HG03354 (cell line): ENCODE data around the gene FOXS1.

Experiments
- ATAC-seq: cut with Tn5 transposase; IDR thresholded peaks from one replicate; pipeline ENCODE4 v1.9.1; 2021; ENCODE audit warnings: mild to moderate bottlenecking; ENCODE audit not compliant: unreplicated experiment, poor library complexity, severe bottlenecking

The FOXS1 gene

DNA sequence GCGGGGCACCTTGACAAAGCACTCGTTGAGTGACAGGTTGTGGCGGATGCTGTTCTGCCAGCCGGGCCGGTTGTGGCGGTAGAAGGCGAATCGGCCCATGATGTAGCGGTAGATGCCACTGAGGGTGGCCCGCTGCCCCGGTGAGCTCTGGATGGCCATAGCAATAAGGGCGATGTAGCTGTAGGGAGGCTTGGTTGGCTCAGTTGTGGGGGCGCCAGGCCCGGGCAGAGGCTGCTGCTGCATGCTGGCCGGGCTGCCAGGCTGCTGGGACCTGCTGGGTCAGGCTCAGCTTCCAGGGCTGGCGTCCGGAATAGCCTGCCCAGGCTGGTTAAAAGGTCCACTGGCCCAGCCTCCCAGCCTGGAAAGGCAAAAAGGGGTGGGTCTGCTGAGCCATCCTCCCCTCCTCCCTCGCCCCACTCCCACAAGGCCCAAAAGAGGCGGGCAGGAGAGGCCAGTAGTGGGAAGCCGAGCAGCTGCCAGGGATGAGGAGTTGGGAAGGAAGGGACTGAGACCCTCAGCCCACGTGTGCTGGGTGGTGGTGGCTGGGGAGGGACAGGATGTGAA lies at the start of gene FOXS1:
TSS of gene FOXS1 (minus strand) at position 305 of the 564 bp plus-strand sequence. CDS start at position 243, 62 bp downstream.
- no peak for ATAC-seq

DNA sequence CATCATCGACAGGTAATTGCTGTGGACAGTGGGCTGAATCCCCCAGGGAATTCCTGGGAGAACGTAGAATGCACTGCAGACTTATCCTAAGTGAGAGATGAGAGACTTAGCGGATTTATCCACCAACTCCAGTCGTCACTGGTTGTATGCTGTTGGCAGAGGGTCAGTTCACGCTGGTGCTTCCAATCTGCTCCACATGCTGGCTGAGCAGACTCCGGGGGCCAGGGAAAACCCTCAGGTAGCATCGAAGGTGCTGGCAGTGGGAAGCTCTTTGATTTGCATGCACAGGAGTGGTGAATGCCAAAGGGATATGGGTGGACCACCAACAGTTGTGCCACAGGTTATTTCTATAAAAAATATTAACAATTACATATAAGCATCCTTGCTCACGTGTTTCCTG lies 45.2 kb upstream of the FOXS1 start:
- no peak for ATAC-seq

DNA sequence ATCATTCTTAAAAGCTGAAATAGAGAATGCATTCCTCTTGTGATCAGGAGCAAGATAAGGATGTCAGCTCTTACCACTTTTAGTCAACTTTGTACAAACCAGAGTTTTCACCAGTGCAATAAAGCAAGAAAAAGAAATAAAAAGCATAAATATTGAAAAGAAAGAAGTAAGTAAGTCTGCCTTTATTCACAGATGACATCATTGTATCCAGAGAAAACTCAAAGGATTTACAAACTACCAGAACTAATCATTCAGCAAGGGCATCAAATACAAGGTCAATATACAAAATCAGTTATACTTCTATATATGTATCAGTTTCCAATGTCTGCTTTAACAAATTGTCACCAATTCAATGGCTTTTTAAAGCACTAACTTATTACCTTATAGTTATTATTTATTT lies 38.4 kb upstream of the FOXS1 start:
- no peak for ATAC-seq

DNA sequence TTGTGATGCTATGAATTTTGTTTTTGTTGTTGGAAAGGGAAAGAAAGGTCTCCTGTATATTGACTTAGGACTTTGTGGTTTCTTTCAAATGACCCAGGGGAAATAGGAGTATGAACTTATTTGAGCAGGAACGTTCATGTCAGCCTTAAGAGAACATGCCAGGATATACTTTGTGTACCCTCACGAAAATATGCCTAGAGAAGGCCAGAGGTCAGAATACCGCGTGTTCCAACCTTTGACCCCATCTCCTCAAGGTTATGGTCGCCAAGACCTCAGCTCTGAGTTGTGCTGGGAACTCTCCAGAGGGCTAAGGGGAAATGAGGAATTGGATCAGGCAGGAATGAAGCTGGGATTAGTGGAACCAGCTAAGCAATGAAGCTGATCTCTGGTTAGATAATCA lies 36.5 kb upstream of the FOXS1 start:
- no peak for ATAC-seq

DNA sequence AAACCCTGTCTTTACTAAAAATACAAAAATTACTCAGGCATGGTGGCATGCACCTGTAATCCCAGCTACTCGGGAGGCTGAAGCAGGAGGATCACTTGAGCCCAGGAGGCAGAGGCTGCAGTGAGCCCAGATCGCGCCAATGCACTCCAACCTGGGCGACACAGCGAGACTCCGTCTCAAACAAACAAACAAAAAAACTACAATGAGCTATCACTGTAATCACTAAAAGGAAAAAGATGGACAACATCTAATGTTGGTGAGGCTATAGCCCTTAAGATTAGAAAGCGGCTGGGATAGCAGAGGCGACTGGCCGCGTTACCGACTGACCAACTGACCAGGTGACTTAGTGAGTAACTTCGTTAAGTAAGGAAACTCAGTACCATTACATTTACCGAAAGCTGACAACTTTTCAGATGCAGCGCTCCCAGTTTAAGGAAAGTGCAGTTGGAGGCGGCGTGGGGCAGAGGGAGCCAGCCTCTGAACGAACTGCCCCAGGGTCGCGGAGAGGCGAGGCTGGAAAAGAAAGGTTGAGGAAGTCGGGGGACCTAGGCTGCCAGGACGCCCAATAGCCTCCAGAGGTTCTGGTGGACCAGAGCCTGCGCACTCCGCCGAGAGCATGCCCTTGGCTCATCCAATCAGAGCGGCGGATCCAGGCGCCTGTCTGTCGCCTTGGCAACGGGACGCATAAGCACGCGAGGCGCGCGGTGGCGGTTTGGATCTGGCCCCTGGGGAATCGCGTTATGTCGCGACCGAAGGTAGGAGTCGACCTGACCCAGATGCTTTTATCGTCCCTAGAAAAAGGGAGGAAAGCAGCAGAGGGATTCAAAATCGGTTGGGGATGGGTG lies 34.0 kb upstream of the FOXS1 start:
- ATAC-seq, result peak; percentile 88

DNA sequence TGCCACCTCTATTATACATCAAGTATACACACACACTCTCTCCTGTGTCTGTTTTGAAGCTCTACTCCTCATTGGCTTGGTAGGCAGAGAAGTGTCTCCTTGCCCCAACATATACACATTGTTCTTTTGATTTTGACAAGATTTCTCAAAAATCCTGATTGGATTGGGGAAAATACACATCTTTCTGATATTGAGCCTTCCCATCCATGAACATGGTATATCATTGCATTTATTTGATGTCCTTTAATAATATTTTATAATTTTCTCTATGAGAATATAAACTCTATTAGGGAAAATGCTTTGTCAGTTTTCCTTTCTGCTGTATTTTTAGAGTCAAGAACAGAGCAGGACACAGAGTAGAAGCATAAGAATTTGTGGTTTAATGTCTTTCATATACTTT lies 32.3 kb upstream of the FOXS1 start:
- no peak for ATAC-seq

DNA sequence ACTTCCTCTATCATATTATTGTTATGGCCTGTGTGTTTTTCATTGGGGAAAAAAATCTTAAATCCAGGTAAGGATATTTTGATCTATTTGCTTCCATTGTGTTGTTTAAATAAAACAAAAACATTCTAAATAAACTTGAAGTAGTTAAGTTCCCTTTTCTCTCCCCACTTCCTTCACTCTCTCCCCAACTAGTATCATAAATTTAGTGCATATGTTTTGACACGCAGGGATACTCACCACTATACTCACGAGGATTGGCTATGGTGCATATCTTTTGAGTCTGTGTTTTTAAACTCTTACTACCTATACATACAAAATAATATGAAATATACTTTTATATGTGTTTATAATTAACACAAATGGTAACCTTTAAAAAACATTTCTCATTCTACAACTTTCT lies 30.3 kb upstream of the FOXS1 start:
- no peak for ATAC-seq

DNA sequence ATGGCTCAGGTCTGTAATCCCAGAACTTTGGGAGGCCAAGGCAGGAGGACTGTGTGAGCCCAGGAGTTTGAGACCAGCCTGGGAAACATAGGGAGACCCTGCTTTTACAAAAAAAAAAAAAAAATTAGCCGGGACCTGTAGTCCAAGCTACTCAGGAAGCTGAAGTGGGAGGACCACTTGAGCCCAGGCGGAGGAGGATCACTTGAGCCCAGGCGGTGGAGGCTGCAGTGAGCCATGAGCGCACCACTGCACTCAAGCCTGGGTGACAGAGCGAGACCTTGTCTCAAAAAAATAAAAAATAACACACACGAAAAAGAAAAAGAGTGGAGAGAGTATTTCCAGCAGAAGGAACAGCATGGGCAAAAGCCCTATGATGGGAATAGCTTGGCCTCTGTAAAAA lies 27.0 kb upstream of the FOXS1 start:
- ATAC-seq, result no peak

DNA sequence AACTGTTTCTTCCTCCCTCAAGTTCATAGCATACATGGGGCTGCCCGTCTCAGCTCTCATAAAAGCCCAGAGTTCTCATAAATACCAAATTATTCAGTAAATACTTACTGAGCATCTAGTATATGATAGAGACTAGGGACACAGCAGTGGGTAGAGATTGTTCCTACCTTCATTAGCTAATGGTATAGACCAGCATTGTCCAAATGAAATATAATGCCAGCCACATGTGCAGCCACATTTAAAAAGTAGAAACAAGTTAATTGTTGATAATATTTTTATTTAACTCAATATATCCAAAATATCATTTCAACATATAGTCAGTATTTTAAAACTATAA lies 26.2 kb upstream of the FOXS1 start:
- no peak for ATAC-seq

DNA sequence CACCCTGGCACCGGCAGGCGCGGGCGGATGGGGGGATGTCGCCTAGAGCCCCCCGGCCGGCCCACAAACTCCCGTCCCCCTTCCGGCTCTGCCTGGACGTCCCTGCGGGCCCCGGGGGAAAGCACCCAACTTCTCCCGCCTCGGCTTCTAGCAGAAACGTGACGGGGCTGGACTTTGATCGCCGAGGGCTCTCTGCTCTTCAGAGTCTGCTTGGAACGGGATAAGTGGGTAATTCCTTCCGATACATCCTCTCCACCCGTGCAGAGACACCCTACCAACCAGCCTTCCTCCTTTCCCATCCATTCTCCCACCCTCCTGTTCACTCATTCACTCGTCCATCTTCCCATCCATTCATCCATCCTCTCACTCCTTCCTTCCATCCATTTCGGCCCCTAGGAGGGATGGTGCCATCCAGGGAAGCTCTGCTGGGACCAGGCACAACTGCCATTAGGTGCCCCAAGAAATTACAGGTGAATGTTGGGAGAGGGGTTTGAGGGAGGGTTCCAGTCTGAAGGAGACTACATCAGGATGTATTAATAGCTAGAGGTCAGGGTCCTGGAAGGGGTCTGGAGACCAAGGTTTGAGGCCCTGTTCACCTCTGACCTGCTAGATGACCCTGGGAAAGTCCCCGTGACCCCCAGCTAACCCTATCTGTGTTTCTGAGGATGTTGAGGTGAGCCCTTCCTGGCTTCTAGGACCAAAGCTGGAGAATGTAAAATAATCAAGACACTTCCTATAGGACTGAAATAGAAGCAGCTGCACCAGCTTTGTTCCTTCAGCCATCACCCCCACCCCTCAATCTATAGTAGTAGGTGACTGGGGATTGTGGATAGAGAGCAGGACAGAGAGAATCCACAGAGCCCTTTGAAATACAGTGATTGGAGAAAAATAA lies 25.6 kb upstream of the FOXS1 start:
- ATAC-seq, result no peak

DNA sequence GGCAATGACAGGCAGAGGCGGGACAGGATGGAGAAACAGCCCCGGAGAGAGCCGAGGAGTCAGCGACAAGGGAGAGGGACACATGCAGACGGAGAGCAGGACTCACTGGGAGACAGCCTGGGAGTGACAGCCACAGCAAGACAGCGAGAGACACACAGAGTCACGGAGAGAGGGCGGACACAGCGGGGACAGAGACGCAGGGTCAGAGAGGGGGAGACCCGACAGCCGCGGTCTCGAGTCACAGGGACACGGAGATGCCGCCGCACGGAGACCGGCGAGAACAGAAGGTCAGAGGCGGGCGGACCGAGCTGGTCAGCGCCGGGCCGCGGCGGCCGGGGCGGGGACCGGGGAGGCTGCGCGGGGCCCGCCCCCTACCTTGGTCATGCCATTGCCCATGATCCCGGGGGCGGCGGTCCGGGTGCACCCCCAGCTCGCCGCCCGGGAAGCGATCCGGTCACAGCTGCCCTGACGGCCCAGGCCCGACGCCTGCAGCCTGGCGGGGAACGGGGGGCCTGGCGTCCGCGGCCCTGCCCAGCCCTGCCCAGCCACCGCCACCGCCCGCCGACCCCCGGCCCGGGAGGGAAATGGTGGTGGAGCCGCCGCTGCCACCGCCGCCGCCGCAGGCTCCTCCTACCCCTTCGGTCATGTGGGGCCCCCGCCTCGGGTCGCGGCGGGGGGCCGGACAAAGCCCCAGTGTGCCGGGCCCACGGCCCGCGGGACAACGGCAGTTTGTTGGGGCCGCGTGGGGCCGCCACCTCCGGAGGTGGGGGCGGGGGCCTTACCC lies 24.7 kb upstream of the FOXS1 start, which contains the start of the genes DUSP15 and TTLL9:
TSS of gene DUSP15 (minus strand) at position 586 of the 784 bp plus-strand sequence. CDS start at position 396, 190 bp downstream.
TSS of gene TTLL9 (plus strand) at position 693 of the 784 bp plus-strand sequence. CDS start 493 bp downstream, outside the sequence.
- ATAC-seq, result no peak

DNA sequence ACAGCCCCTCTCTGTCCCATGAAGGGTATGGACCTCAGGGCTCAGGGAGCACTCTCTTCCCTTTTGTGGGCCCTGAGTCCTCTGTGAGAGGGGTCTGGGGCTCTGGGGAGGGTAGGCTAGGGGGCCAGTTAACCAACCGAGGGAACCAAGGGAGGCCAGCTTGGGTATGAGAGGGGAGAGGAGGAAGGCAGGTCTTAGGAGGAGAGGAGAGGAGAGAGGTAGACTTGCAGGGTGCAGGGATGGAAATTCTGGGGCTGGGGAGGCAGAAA lies 24.2 kb upstream of the FOXS1 start:
- no peak for ATAC-seq

DNA sequence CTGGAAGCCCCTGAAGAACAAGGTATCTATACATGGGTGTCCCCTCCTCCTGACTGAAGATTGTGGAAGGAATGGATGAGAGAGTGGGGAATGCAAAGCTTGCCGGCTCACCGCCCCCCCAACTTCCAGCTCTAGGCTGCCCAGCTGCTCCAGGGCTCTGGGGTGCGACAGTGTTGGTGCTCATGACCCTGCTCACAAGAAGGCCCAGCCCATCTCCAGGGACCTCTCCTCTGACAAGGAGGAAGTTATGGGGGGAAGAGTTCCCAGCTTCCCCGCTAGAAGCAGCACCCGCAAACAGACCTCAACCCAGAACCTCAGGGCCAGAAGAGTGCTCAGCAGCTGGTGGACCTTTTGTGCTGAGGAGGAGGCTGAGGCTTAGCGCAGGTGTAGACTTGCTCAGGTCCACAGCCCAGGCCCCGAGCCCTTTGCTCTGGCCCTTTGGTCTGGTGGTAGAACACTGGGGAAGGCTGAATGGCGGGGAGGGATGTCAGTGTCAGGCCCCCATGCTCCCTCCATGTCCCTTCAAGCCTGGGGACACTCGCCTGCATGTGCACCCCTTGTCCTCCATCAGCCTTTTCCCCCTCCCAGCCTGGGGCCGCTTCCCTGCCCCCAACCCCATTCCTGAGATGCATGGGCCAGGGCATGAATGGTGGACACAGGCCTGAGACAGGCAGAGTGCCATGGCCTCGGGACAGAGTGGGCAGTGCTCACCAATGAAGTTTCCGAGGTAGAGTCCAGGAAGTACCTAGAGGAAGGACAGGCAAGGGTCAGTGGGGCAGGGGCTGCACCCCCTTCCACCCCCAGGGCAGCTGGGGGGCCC lies 23.7 kb upstream of the FOXS1 start:
- no peak for ATAC-seq

DNA sequence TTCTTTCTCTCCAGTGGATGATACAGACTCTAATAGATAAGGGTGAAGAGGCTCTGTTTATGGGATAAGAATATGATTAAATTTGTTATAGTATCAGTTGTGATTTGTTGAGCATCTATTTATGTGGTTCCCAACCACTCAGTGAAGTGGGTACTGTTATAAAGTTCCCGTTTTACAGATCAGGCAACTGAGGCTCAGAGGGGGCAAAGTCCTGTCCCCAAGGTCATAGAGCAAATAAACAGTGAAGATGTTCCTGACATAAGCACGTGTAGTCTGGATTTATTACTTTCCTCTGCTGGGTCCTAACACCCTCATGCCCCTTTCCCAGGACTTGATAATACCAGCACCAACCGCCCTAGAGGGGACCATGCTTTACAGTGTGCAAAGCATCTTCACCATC lies 20.8 kb upstream of the FOXS1 start:
- no peak for ATAC-seq

DNA sequence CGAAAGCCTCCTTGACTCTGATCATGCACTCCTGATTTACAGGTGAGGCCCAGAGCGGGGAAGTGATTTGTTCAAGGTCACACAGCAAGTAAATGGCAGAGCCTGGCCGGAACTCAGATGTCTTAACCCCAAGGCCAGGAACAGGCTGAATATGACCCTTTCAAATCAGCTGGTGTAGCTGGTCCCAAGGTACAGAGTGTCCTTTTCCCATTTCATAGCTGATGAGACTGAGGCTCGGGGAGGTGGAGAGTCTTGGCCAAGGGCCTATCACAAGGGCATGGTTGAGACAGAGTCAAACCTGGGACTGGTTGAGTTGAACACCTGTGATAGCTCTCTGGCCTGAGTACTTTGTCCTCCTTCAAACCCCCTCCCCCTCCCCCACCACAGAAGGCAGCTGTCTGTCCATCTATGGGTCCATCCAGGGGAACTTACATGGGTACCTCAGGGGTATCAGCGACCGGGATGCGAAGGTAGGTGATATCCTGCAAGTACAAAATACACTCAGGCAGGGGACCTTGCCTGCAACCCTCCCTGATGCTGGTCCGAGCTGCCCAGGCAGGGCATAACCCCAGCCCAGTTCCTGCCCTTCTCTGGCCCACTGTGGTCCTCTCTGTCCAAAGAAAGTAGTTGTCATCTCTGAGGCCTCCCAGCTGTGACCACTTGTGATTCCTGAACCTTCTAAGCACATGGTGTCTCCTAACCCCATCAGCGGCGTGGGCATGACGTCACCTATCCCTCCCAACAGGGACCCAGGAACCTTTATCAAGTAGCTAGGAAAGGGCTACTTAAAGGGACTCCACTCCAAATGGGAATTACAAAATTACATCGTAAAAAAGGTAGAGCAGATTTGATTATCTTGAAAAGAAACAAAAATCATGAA lies 19.4 kb upstream of the FOXS1 start:
- no peak for ATAC-seq

DNA sequence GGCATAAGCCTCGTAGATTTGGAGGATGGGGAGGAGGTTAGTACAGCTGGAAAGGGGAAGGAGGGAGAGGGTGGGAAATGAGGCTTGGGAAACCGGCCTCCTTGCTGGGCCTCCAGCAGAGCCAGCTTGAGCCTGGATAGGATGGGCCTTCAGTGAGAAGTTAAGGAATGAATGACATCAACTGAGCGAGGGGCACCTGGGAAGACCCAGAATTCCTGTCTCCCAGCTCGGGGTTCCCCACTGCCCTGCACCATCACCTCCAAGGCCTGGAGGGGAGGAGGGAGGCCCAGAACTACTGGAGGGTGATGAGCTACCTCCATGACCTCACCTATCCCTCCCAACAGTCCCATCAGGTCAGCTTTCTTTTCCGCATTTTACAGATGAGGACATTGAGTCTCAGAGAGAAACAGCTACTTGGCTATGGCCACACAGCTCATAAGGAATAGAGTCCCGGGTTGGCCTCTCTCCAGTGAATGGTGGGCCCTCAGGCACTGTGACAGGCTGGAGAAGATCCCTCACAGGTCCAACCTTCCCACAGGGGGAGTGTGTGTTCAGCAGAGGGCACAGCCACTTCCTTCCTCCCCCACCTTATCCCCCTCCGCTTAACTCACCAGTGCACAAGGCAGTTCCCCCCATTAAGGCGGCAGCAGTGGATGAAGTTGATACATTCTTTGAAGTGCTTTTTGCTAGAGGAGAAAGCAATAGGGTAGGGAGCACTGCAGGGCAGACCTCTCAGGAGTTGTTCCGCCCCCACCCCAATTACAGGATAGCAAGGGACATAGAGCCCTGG lies 18.1 kb upstream of the FOXS1 start:
- ATAC-seq, result no peak

DNA sequence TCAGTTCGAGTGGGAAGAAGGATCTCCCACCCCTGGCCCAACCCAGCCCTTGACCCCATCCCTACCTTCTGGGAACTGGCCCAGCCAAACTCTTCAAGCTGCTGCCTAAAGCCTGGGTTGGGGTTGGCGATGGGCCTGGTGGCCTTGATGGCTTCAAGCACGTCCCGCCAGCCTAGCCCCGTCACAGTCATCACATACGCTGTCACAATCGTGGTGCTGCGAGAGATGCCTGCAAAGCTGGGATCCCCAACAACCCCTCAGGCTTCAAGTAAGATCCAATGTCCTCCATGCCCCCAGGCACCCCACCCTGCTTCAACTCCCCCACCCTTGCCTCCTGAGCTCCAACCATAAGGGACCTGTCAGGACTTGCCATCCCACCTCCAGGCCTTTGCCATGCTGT lies 17.1 kb upstream of the FOXS1 start:
- no peak for ATAC-seq

DNA sequence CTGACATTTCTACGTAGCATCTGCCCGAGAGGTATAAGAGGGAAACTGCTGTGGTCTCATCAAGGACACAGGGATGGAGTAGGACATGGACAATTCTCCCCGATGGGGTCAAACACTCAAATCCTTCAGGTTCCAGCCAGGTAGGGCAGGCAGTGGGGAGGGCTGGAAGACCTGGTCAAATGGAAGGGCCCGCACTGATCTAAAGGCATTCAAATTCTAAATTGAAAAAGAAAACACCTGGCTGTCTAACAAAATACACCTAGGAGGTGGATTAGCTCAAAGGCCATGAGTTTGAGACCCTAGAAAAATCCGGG lies 16.7 kb upstream of the FOXS1 start:
- no peak for ATAC-seq
